HepG2 (cell line): ENCODE results near the gene NDRG3. TPM values are rescaled to one million over a fixed set of nuclear protein-coding genes. Genes with fewer than 3 reads are reported as not detected.

Source experiments
- BRCA1 ChIP-seq: sonication (generic); formaldehyde crosslinking; IDR thresholded peaks from 2 replicates; pipeline ENCODE4 v1.4.0; 2020; ENCODE audit warnings: missing genetic modification reagents
- CBX2 ChIP-seq, 2 experiments: fragments of 200-600 bp in 1 of 2; sonication (generic); formaldehyde crosslinking in 1 of 2; IDR thresholded peaks; 2 replicates each; pipeline versions ENCODE4 v1.7.0 to v1.8.1; 2018 to 2022; ENCODE audit warnings: low read depth in 2 of 2, low read length in 1 of 2, mild to moderate bottlenecking in 1 of 2, missing genetic modification reagents in 1 of 2
- CSRNP2 ChIP-seq: sonication (generic); formaldehyde crosslinking; conservative IDR thresholded peaks from 2 replicates; pipeline ENCODE4 v1.8.0; 2022; ENCODE audit warnings: low read depth, missing genetic modification reagents
- DRAP1 ChIP-seq: IDR thresholded peaks from 2 replicates; pipeline ENCODE4 v1.6.1; 2016; ENCODE audit warnings: missing genetic modification reagents, missing compliant biosample characterization
- FOXA3 ChIP-seq: IDR thresholded peaks from 2 replicates; pipeline ENCODE4 v1.6.1; 2016; ENCODE audit warnings: missing genetic modification reagents, missing compliant biosample characterization
- HIVEP1 ChIP-seq: sonication (generic); formaldehyde crosslinking; IDR thresholded peaks from 2 replicates; pipeline ENCODE4 v1.4.0; 2020; ENCODE audit warnings: mild to moderate bottlenecking, missing genetic modification reagents
- HOXA9 ChIP-seq: sonication (generic); formaldehyde crosslinking; IDR thresholded peaks from 2 replicates; pipeline ENCODE4 v1.8.1; 2022; ENCODE audit warnings: missing genetic modification reagents, mild to moderate bottlenecking, moderate library complexity, borderline replicate concordance
- MXD3 ChIP-seq: IDR thresholded peaks from 2 replicates; pipeline ENCODE4 v1.6.1; 2016; ENCODE audit warnings: mild to moderate bottlenecking, missing biosample characterization, missing genetic modification reagents
- PAXIP1 ChIP-seq: sonication (generic); formaldehyde crosslinking; conservative IDR thresholded peaks from 2 replicates; pipeline ENCODE4 v1.4.0; 2020; ENCODE audit warnings: mild to moderate bottlenecking, missing genetic modification reagents, moderate library complexity
- PHF21A ChIP-seq: sonication (generic); formaldehyde crosslinking; IDR thresholded peaks from 2 replicates; pipeline ENCODE4 v1.5.0; 2020; ENCODE audit warnings: mild to moderate bottlenecking, missing genetic modification reagents
- SIN3B ChIP-seq: fragments of 150-350 bp; IDR thresholded peaks from 2 replicates; pipeline ENCODE4 v1.6.1; 2014; ENCODE audit warnings: low read length
- SNRNP70 ChIP-seq: fragments of 200-400 bp; formaldehyde crosslinking; IDR thresholded peaks from 2 replicates; pipeline ENCODE4 v1.6.1; 2017; ENCODE audit warnings: mild to moderate bottlenecking, low read depth, low read length, moderate library complexity
- TCF7L2 ChIP-seq: IDR thresholded peaks from 2 replicates; pipeline ENCODE4 v1.6.1; 2011; ENCODE audit warnings: mild to moderate bottlenecking, low read depth, low read length, moderate library complexity
- YEATS4 ChIP-seq: sonication (generic); formaldehyde crosslinking; IDR thresholded peaks from 2 replicates; pipeline ENCODE4 v1.4.0; 2020; ENCODE audit warnings: missing genetic modification reagents, borderline replicate concordance
- ZFX ChIP-seq: sonication (generic); formaldehyde crosslinking; IDR thresholded peaks from 2 replicates; pipeline ENCODE4 v1.4.0; 2020; ENCODE audit warnings: mild to moderate bottlenecking, low read depth, missing genetic modification reagents, moderate library complexity
- ZGPAT ChIP-seq: IDR thresholded peaks from 2 replicates; pipeline ENCODE4 v1.6.1; 2016; ENCODE audit warnings: mild to moderate bottlenecking
- ZNF343 ChIP-seq: sonication (generic); formaldehyde crosslinking; IDR thresholded peaks from 2 replicates; pipeline ENCODE4 v1.4.0; 2020; ENCODE audit warnings: mild to moderate bottlenecking, missing genetic modification reagents
- ZNF503 ChIP-seq: sonication (generic); formaldehyde crosslinking; IDR thresholded peaks from 2 replicates; pipeline ENCODE4 v1.4.0; 2020; ENCODE audit warnings: missing genetic modification reagents
- ZNF766 ChIP-seq: sonication (generic); formaldehyde crosslinking; IDR thresholded peaks from 2 replicates; pipeline ENCODE4 v1.5.0; 2020; ENCODE audit warnings: missing genetic modification reagents, borderline replicate concordance
- ZNF768 ChIP-seq: sonication (generic); formaldehyde crosslinking; IDR thresholded peaks from 2 replicates; pipeline ENCODE4 v1.4.0; 2020; ENCODE audit warnings: missing genetic modification reagents
- polyA plus RNA-seq, 8 experiments: library from polyadenylated mRNA; depleted of rRNA in 3 of 8; stranded (reverse) in 7 of 8; unstranded in 1 of 8; fragments of >200 nt; fragmentation: Illumina TruSeq in 4 of 8; extraction: Trizol in 4 of 8; gene quantifications; 2 replicates each; pipeline versions ENCODE4 v1.2.1 to v1.2.3, GENCODE V29; 2011 to 2016; ENCODE audit warnings: low read depth in 4 of 8, missing spikeins in 1 of 8, mixed read lengths in 1 of 8; ENCODE audit not compliant: insufficient read depth in 1 of 8
- total RNA-seq, 5 experiments: library from RNA; depleted of rRNA; stranded (reverse); fragments of >200 nt; fragmentation: Illumina TruSeq; extraction: Trizol; gene quantifications; 2 replicates each; pipeline ENCODE4 v1.2.3, GENCODE V29; 2016; ENCODE audit warnings: low read depth in 1 of 5

NDRG3 gene
- total and polyA plus RNA-seq, 2 of the 13 experiments (the other 11 are each of a cell fraction or from before 2014, with no cell fraction given) = 36.0 to 40.5 TPM

- TF ChIP-seq ZGPAT (CRISPR knock-in tag) (no peak; the same call in 1 of the 2 replicates), ZNF766 (CRISPR knock-in tag) (no peak), HOXA9 (no peak; the same call in 1 of the 2 replicates), SIN3B (no peak), HIVEP1 (CRISPR knock-in tag) (no peak), MXD3 (CRISPR knock-in tag) (no peak; the same call in 1 of the 2 replicates), ZNF503 (CRISPR knock-in tag) (0 out of 2 replicates have a peak, but pooled peaks have one; percentile 19), SNRNP70 (no peak), ZNF343 (CRISPR knock-in tag) (no peak), ZNF768 (peak; percentile 62; the same call in 1 of the 2 replicates), YEATS4 (CRISPR knock-in tag) (0 out of 2 replicates have a peak, but pooled peaks have one; percentile 46), CSRNP2 (CRISPR knock-in tag) (no peak), DRAP1 (CRISPR knock-in tag) (no peak), FOXA3 (no peak), PAXIP1 (CRISPR knock-in tag) (no peak; the same call in 1 of the 2 replicates), CBX2 (IDR thresholded peaks at IDR 0.05; ENCODE audit: low read depth, low read length) (no peak), CBX2 (CRISPR knock-in tag; IDR thresholded peaks at IDR 0.05; ENCODE audit: low read depth) (no peak), PHF21A (CRISPR knock-in tag) (peak; percentile 29; the same call in 1 of the 2 replicates), ZFX (peak; percentile 71), BRCA1 (no peak; the same call in 1 of the 2 replicates), TCF7L2 (no peak)
Measured at GRCh38 chr20:36745234-36745926, 510 bp downstream of the NDRG3 start (continued).
